GM20431 (cell line): ENCODE data around the gene NUP98.
"Not testable (repeated sequence)": the region's sequence is repeated elsewhere in the genome, so short reads cannot be mapped to it uniquely, and the experiment has no call there.

ENCODE experiments used
- in situ Hi-C: fragments of 300-500 bp; cut with MseI, MboI; formaldehyde crosslinking; loops from one replicate; pipeline ENCODE4 v1.15.0; 2020; ENCODE audit warnings: low sequenced_read_pairs; ENCODE audit not compliant: unreplicated experiment

Gene NUP98

GRCh38 chr11:3684129-3684818 lies 113.1 kb downstream of the NUP98 start:
- in situ Hi-C loops = no loop called here

DNA sequence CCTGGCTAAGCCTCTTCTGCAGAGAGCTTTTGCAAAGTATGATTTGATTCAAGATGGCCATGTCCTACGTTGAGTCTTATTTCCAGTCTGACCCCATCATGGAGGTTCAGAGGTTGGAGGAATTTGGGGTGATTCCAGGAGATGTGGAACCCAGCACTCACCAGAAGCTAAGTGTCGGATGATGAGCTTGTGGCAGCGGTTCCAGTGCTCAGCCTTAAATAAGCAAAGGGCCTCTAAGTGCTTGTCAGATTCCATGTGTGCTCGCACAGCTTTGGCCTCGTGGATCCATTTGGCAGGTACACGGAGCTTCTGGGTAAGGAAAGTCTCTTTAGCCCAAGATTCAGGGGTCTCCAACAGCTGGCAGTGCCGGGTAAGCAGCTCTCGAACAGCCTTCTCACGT lies 114.3 kb downstream of the NUP98 start:
- in situ Hi-C loops = no loop called here

DNA sequence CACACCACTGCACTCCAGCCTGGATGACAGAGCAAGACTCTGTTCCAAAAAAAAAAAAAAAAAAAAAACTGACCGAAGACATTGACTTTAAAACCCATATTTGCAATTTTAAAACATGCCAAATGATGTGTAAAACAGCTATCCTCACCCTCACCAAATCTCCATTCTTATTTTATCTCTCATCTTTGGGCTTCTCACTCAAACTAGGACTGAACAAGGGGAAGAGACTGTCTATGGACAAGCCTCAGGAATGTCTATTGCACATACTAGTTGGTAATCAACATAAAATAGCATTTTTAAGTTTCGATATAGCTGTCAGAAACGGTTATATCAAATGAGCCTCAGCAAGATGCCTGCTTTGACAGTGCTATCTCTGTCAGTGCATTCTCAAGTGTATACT lies 118.3 kb downstream of the NUP98 start:
- in situ Hi-C loops = no loop called here

DNA sequence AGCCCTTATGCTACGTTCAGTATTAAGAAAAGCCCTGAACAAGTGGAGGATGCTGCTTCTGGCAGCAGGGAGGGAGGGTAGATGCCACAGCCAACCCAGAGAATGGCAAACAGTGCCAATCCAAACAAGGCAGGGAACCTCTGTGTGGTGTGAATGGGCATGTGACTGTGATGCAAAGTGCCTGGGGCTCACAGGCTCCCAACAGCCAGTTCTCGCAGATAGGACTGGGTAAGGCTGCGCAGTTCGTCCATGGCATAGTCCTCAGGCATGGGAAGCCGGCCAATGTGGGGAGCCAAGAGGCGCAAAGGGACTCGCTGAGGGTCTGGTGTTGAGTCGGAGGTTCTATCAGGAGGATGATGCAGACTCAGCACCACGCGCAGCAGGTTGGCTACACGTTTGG lies 121.4 kb downstream of the NUP98 start:
- in situ Hi-C loops = no loop called here

DNA sequence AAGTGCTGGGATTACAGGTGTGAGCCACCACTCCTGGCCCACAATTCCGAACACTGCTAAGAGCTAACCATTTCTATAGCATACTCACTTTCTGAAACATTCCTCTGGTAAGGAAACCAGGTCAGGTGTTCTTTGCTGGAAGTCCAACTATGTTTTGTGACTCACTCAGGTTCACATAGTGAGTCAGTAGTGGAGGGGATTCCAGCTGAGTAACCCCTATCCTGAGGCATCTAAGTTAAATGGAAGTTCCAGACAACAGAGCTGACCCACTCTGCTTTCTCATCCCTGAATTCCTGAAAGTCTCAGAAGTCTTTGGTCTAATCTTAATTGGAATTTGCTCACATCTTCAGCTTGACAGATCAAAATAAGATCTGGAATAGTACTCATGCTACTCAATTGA lies 123.2 kb downstream of the NUP98 start:
- in situ Hi-C loops = no loop called here

DNA sequence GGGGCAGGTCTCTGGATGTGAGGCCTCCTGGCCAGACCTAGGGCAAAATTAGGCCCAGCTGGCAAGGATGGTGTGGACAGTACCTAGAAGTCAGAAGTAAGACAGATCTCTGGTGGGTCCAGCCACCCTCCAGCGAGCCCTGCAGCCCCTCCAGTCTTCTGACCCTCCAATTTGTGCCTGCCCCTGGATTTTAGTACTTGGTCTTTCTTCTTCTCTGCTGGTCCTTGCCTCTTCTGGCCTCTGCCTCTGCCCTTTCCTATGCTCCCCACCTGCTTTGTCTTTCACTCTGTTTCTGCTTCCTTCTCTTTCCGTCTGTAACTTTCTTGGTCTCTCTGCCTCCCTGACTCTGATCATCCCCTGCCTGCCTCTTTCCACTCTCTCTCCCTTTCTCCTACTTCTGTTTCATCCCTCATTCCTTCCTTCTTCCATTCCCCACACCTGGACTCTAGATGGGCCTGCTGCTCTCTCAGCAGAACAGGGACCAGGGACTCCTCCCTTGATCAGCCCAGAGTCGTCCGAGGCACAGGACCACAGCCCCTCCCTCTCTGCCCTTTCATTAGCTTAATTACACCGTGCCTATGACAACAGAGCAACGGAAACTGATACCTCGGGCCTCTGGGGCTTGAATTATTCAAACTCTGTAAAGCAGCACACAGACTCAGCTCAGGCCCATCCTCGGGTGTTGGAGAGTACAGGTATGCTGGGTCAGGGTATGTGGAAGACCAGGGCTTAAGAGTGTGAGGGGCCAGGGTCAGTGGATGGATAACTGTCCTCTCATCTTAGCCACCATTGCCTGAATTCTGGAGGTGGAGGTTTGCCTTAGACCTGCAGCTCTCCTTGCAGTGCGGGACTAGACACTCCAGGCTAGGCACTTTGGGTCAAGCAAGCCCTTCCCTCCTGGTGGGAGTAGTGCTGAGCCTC lies 125.8 kb downstream of the NUP98 start, which contains the start of gene CHRNA10:
TSS of gene CHRNA10 (minus strand) at position 51 of the 921 bp plus-strand sequence. CDS start 72 bp downstream, outside the sequence.
- in situ Hi-C loops = no loop called here

GRCh38 chr11:3669742-3670183 lies 127.6 kb downstream of the NUP98 start:
- in situ Hi-C loops = no loop called here

GRCh38 chr11:3669128-3669527 lies 128.2 kb downstream of the NUP98 start:
- in situ Hi-C loops = no loop called here

DNA sequence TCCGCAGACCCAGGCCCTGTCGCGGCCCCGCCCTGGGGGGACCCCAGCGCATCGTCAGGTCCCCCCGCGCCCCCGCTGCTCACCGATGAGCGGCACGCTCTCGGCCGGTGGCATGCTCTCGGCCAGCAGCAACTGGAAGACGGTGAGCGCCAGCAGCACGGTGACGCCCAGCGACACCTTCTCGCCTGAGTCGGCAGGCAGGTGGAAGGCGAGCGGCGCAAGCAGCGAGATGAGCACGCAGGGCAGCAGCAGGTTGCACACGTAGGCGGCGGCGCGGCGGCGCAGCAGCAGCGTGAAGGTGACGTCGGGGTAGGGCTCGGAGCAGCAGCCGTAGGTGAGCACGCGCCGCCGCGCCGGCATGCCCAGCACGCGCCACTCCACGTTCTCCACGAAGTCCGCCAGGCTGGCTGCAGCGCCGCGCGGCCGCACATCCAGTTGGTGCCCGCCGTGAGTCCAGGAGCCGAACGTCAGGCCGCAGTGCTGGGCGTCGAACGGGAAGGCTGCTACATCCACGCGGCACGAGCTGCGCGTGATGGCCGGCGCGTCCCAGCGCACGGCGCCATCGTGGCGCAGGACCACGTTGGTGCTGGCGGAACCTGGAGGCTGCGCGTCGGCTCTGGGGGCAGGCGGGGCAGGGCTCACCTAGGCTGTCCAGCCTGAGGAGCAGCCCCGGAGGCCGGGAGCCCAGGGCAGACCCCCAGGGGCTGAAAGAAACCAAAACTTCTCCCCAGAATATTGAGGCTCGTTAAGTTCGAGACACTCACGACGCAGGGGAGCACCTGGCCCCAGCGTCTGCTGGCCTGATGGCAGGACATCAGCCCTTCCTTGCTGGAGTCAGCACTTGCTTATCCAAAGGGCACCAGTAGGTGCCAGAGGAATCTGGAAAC lies 130.0 kb downstream of the NUP98 start:
- in situ Hi-C loops = no loop called here

- in situ Hi-C loops = no loop called here
Measured at GRCh38 chr11:3666023-3666530, 131.3 kb downstream of the NUP98 start.

GRCh38 chr11:3665336-3666022 lies 131.9 kb downstream of the NUP98 start:
- in situ Hi-C loops = no loop called here

GRCh38 chr11:3664032-3664630 lies 133.2 kb downstream of the NUP98 start:
- in situ Hi-C loops = no loop called here

GRCh38 chr11:3662856-3663255 lies 134.5 kb downstream of the NUP98 start:
- in situ Hi-C loops = no loop called here

- in situ Hi-C loops = no loop called here
Measured at GRCh38 chr11:3660960-3661359, 136.4 kb downstream of the NUP98 start.

- in situ Hi-C loops = no loop called here
Measured at GRCh38 chr11:3659595-3660515, 137.5 kb downstream of the NUP98 start.

- in situ Hi-C loops = no loop called here
Measured at GRCh38 chr11:3658252-3658651, 139.1 kb downstream of the NUP98 start.

DNA sequence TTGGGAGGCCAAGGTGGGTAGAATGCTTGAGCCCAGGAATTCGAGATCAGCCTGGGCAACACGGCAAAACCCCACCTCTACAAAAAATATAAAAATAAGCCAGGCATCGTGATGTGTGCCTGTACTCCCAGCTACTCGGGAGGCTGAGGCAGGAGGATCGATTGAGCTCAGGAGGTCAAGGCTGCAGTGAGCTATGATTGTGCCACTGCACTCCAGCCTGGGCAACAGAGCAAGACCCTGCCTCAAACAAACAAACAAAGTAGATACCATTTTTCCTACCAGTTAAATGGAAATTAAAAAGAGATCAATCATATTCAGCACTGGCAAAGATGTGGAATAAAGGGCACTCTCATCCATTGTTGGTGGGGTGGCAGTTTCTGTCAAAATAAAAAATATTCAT lies 140.0 kb downstream of the NUP98 start:
- in situ Hi-C loops = not testable (repeated sequence)

DNA sequence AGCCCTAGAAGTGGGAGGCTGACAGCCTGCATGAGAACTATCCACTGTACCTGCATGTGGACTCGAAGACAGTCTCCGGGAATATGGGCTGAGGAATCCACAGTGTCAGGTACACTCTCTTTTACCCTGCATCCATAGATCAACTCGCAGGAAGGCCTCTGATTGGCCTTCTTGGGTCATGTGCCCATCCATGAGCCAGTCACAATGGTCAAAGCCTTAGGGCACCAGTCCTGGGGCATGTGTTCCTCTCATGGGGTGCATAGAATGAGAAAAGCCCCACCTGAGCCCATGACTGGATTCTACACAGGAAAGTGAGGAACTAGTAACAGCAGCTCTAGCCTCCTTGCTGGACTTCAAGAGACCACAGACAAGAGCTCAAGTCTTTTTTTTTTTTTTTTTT lies 141.8 kb downstream of the NUP98 start:
- in situ Hi-C loops = no loop called here
